KG1 (cell line): ENCODE results near the gene PYGB.

Experiments
- DNase-seq: peaks from one replicate; lab custom pipeline; 2025; lab: John Stamatoyannopoulos, UW

PYGB gene

DNA sequence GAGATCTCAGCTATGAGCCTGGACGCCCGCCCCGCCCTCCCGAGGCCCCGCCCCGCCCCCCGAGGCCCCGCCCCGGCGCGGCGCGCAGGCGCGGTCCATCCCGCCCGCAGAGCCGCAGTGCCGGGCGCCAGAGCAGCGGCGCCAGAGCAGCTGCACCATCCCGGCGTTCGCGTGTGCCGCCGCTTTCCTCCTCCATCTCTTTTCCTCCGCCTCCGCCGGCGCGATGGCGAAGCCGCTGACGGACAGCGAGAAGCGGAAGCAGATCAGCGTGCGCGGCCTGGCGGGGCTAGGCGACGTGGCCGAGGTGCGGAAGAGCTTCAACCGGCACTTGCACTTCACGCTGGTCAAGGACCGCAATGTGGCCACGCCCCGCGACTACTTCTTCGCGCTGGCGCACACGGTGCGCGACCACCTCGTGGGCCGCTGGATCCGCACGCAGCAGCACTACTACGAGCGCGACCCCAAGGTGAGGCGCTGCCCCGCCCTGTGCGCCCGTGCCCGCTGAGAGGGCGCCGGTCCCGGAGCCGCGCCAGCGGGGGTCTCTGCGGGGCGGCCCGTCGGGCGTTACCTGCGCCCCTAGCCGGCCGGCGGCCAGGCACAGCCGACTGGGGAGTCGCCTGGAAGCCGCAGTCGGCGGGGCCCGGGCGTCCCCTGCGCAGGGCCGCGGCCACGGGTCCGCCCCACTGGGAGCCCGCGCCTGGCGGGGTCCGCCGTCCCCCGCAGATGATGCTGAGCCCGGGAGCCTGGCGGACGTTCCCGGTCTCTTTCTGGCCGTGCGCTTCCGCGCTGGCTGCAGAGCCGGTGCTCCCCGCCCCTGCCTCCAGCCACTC, at the start of gene PYGB:
Gene PYGB (plus strand): TSS at position 130 of the 830 bp plus-strand sequence. CDS start 94 bp downstream, at position 224.
- DNase-seq, result peak; percentile 31

- DNase-seq, result no peak
Observed at GRCh38 chr20:25198663-25199383, 49.1 kb upstream of the PYGB start.

- no peak for DNase-seq
Observed at GRCh38 chr20:25199473-25200260, 48.2 kb upstream of the PYGB start.

DNA sequence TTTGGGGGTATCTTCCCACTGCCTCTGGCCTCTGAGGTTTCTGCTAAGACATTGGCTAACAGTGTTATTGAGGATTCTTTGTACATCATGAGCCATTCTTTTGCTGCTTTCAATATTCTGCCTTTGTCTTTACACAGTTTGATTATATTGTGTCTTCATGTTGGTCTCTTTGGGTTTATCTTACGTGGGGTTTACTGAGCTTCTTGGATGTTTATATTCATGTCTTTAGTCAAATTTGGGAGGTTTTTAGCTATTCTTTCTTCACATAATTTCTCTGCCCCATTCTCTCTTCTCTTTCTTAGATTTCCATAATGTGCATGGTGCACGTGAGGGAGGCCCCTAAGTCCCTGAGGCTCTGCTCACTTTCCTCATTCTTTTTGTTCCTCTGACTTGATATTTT, 44.8 kb upstream of the PYGB start:
- no peak for DNase-seq

DNA sequence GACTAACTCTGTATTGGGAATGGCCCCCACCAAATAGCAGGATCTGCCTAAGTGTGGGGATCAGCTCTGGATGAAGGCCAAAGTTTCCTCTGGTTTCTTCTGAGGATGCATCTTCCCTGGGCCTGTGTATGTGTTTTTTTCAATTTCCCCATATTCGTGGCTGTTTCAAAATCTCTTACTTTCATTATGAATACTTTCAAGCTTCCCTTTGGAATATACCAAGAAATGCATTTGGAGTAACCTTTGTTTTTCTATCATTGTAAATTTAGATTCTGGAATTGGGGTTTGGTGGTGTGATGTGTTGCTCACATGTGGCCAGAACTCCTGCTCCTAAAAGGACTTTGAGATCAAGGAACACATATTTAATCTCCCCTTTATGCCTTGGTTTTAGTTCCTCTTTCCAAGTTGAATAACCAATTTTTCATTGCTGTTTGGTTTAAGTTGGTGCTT, 44.0 kb upstream of the PYGB start:
- no peak for DNase-seq

DNA sequence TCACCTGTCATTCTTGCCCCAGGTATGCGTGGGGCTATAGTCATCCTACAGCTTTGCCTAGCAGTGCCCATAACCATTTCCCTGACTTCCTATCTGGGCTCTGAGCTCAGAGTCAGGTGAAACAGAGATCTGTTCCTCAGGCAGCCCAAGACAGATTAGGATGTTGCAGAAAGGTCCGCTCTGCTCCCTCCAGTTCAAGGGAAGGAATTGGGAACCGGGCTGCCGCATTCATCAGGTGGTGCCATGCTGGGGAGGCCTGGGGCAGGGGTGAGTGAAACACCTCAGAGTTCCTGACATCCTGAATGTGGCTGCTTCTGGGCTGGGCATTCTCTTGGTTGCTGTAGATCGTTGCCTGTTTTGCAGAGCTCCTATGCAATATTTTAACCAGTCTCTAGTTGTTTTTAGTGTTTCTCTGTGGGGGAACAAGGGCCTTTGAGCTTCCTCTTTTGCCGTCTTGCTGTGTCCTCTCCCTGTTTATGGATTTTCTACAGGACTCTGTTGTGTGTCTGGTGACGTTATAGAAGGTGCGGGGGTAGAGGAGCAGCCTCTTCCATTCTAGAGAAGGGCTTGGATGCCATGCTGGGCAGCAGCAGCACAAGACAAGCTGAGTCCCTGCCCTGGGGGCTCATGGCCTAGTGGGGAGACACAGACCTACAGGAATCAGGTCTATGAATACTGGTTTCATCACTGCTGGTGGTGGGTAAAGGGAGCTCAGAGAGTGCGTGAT, 43.2 kb upstream of the PYGB start:
- DNase-seq, result no peak

DNA sequence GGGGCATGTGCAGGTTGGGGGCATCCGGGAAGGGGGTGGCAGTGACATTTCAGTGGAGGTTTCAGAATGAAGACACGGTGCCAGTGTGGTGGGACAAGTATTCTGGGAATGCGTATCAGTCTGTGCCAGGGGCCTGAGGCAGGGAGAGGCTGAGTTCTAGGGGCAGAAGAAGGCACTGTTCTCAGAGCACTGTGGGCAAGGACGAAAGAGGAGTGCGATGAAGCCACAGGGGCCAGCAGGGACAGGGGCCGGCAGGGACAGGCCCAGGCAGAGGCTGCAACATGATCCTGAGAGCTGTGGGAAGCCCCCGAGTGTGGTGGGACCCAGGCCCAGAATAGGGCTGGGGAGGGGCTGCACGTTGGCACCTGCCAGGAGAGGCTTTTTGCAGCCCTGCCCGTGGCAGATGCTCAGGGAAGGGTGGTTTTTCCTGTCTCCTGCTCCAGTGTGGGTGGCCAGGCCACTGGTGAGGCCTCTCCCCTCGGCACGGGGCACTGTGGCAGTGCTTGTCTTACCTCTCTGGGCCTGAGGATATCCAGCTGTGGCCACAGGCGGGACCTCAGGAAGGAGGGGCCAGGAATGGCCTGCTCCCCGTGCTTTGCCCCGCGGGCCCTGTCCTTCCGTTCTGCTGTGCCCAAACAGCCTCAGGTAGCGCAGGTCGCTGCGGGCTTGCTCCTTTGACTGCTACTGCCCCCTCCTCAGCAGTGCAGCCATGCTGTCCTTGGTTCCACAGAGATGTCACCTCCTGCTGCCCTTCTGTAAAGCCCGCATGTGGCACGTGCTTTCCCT, 42.4 kb upstream of the PYGB start:
- no peak for DNase-seq

- no peak for DNase-seq
Observed at GRCh38 chr20:25206063-25206403, 41.9 kb upstream of the PYGB start.

DNA sequence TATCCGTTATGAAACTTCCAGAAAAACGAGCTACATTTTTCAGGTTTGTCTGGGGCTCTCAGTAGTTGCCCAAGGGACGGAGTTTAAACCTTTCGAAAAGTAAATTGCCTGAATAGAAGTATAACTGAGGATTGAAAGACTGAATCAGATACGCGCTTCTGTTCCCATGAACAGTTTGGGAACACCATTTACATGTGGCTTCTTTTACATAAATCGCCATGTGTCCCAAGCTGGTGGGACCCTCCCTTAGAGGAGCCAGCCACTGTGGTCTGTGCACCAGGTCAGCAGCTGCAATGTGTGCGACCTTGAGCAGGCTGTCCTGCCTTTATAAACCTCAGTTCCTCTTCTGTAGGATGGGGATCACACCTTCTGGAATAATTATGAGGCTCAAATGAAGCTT, 41.3 kb upstream of the PYGB start:
- DNase-seq, result no peak

DNA sequence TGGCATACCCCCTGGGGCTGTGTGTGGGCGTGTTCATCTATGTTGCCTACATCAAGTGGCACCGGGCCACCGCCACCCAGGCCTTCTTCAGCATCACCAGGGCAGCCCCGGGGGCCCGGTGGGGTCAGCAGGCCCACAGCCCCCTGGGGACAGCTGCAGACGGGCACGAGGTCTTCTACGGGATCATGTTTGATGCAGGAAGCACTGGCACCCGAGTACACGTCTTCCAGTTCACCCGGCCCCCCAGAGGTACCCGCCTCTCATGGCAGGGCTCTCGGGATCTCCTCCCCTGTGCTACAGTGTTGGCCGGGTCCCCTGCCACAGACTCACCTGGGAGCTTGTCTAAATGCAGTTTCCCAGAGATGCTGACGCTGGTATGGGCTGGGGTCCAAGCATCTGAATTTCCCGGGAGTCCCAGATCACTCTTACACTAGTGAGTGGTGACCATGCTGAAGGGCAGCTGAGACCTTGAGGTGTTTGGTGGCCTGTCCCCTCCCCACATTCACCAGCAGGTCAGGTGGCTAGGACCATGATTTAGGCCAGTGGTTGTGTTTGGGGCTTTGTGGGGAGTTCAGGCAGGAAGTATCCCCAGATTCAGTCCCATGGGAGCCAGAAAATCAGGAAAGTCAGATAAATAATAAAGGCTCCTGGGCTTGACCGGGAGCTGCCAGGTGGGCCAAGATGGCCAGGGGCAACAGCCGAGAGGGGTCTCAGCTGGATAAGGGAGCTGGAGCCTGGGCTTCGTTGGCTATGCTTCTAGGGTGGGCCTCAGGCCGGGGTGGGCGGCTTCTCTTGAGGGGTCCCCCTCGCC, 40.5 kb upstream of the PYGB start:
- no peak for DNase-seq

- DNase-seq, result no peak
Observed at GRCh38 chr20:25207960-25208534, 39.8 kb upstream of the PYGB start.

GRCh38 chr20:25209400-25209799, 38.5 kb upstream of the PYGB start:
- no peak for DNase-seq

DNA sequence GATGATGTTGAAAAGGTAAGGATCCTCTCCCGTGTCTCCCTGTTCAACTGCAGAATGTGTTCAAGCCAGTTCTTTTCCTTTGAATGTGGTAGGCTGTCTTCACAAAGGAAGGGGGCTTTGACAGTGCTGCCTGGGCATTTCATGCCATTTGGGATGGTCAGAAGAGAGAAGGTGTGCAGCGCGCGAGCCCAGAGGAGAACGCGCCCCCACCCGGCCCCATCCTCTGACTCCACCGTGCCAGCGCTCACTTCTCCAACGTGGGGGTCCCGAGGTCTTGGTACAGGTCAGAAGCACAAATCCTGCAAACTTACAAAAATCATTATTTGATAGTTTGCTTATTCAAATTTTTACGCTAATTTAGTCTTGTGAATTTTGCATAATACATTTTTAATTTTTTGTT, 38.0 kb upstream of the PYGB start:
- no peak for DNase-seq

DNA sequence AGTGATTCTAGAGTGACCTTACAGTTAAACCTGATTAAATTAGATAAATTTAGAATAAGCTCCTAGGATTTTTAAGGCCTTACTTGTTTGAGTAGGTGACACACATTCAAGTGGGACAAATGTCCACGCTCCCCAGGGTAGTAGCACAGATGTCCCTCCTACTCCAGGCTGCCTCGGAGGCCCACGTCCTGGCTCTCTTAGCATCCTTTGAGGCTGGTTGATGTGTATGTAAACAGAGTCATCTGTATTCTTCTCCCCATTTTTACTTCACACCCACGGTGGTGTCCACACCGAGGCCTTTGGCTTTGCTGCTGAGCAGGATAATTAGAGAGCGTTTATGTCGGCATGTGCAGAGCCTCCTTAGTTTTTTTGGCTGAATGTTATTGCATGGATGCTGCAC, 36.6 kb upstream of the PYGB start:
- no peak for DNase-seq

- no peak for DNase-seq
Observed at GRCh38 chr20:25212242-25212641, 35.6 kb upstream of the PYGB start.

DNA sequence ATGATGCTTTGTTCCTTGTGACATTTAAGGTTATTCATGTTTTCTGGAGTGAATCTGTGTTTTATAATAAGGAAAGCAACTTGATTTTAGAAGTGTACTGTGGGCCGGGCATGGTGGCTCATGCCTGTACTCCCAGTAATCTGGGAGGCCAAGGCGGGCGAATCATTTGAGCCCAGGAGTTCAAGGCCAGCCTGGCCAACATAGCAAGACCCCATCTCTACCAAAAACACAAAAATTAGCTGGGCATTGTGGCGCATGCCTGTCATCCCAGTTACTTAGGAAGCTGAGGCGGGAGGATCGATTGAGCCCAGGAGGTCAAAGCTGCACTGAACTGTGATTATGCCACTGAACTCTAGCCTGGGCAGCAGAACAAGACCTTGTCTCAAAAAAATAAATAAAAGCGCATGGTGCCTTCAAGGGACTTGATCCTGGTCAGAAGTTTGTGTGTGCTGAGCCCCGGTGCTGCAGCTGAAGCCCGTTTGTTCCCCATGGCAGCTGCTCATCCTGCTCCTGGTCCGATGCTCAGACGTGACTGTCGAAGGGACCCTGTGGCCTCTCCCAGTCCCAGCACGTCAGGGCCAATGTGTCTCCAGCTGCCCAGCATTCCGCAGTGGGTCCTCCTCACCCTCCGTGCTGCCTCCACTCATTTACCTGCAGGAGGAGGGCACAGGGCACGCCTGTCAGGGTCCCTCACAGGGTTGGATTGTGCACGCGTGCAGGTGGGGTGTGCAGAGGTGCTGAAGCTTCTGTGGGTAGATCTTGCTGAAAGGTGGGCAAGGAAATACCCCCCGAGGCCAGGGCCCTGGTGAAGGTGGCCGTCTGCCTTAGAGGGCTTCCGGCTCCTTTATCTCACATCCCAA, 34.1 kb upstream of the PYGB start:
- DNase-seq, result no peak

- DNase-seq, result no peak
Observed at GRCh38 chr20:25214426-25214790, 33.5 kb upstream of the PYGB start.

GRCh38 chr20:25214819-25215218, 33.1 kb upstream of the PYGB start:
- DNase-seq, result no peak

DNA sequence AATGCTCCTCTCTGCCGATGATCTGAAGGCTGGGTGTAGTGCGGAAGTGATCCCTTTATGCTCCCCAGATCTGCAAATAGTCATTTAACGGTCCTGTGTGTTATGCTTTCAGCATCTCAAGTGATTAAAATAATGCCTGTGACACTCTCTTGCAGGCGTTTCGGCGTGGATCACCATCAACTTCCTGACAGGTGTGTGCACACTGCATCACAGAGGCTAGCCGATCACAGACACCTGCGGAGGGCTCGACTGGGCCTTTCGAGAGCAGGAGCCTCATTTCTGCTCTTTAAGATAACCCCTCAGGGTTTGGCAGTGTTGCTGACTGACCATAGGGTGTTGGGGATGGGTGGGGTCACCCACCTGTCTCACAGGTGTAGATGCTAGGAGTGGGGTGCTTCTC, 32.4 kb upstream of the PYGB start:
- no peak for DNase-seq
